OCI-LY7 (cell line): ENCODE measurements around the gene FAF2.

Experiments
- EZH2phosphoT487 ChIP-seq: fragments of 200-600 bp; sonication (generic); IDR thresholded peaks from 2 replicates; pipeline ENCODE4 v1.6.1; 2018; ENCODE audit warnings: low read depth, borderline replicate concordance, mild to moderate bottlenecking, mixed run types, antibody characterized with exemption, low read length, moderate library complexity, mixed read lengths
- TF ChIP-seq, protein P1 (sequence below): fragments of 200-600 bp; sonication (generic); conservative IDR thresholded peaks from 2 replicates; pipeline ENCODE4 v1.5.1; 2014; ENCODE audit warnings: mild to moderate bottlenecking, antibody characterized with exemption, low read length, moderate library complexity, mixed read lengths

DNA sequence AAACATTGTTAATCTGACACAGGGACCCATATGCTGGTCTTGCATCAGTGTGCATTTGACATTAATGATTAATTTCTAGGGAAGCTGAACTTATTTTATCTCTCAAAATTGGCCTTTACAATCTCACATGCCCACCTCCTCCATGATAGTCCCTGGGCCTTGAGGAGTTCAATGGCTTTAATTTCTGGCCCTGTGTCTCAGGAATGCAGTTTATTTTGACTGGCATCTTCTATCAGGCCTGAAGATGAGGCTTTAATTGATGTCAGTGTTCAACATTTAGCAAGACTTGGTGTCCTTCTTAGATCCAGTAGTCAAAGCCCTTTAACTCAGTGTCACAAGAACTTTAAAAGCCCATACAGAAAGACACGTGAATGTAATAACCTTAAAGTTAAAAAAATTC is 21.3 kb upstream of the FAF2 start:
- TF ChIP-seq, protein P1, sequence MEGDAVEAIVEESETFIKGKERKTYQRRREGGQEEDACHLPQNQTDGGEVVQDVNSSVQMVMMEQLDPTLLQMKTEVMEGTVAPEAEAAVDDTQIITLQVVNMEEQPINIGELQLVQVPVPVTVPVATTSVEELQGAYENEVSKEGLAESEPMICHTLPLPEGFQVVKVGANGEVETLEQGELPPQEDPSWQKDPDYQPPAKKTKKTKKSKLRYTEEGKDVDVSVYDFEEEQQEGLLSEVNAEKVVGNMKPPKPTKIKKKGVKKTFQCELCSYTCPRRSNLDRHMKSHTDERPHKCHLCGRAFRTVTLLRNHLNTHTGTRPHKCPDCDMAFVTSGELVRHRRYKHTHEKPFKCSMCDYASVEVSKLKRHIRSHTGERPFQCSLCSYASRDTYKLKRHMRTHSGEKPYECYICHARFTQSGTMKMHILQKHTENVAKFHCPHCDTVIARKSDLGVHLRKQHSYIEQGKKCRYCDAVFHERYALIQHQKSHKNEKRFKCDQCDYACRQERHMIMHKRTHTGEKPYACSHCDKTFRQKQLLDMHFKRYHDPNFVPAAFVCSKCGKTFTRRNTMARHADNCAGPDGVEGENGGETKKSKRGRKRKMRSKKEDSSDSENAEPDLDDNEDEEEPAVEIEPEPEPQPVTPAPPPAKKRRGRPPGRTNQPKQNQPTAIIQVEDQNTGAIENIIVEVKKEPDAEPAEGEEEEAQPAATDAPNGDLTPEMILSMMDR: no peak
- no peak for TF ChIP-seq EZH2phosphoT487
